Measurements from ENCODE around the gene CTDSP2. TPM values are rescaled to one million over a fixed set of nuclear protein-coding genes. Genes with fewer than 3 reads are reported as not detected.

CTDSP2 gene, protein sequence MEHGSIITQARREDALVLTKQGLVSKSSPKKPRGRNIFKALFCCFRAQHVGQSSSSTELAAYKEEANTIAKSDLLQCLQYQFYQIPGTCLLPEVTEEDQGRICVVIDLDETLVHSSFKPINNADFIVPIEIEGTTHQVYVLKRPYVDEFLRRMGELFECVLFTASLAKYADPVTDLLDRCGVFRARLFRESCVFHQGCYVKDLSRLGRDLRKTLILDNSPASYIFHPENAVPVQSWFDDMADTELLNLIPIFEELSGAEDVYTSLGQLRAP
- 131 TPM for polyA plus RNA-seq
- long read RNA-seq, donor 1, full-length matches to known transcripts: 6 of 6 reads
- long read RNA-seq, donor 1, partial matches to known transcripts: 0 of 6 reads
- long read RNA-seq, donor 1, other reads (novel, unspliced or antisense): 0 of 6 reads
- long read RNA-seq, donor 2, full-length matches to known transcripts: 27 of 46 reads
- long read RNA-seq, donor 2, partial matches to known transcripts: 19 of 46 reads
- long read RNA-seq, donor 2, other reads (novel, unspliced or antisense): 0 of 46 reads
- long read RNA-seq, donor 3: 0 reads
- long read RNA-seq, donor 4, full-length matches to known transcripts: 3 of 8 reads
- long read RNA-seq, donor 4, partial matches to known transcripts: 5 of 8 reads
- long read RNA-seq, donor 4, other reads (novel, unspliced or antisense): 0 of 8 reads
- long read RNA-seq, donor 5, full-length matches to known transcripts: 23 of 23 reads
- long read RNA-seq, donor 5, partial matches to known transcripts: 0 of 23 reads
- long read RNA-seq, donor 5, other reads (novel, unspliced or antisense): 0 of 23 reads
- long read RNA-seq, donor 6, full-length matches to known transcripts: 35 of 46 reads
- long read RNA-seq, donor 6, partial matches to known transcripts: 11 of 46 reads
- long read RNA-seq, donor 6, other reads (novel, unspliced or antisense): 0 of 46 reads
- long read RNA-seq, donor 7, full-length matches to known transcripts: 13 of 13 reads
- long read RNA-seq, donor 7, partial matches to known transcripts: 0 of 13 reads
- long read RNA-seq, donor 7, other reads (novel, unspliced or antisense): 0 of 13 reads
- long read RNA-seq, donor 8, full-length matches to known transcripts: 16 of 36 reads
- long read RNA-seq, donor 8, partial matches to known transcripts: 20 of 36 reads
- long read RNA-seq, donor 8, other reads (novel, unspliced or antisense): 0 of 36 reads
- long read RNA-seq, donor 9, full-length matches to known transcripts: 18 of 23 reads
- long read RNA-seq, donor 9, partial matches to known transcripts: 5 of 23 reads
- long read RNA-seq, donor 9, other reads (novel, unspliced or antisense): 0 of 23 reads
- long read RNA-seq, donor 10, full-length matches to known transcripts: 19 of 26 reads
- long read RNA-seq, donor 10, partial matches to known transcripts: 7 of 26 reads
- long read RNA-seq, donor 10, other reads (novel, unspliced or antisense): 0 of 26 reads
- long read RNA-seq, donor 11, full-length matches to known transcripts: 18 of 23 reads
- long read RNA-seq, donor 11, partial matches to known transcripts: 5 of 23 reads
- long read RNA-seq, donor 11, other reads (novel, unspliced or antisense): 0 of 23 reads

- DNase-seq: peak; percentile 98 to 99
- H3K4me1 ChIP-seq (ENCODE audit: control insufficient read depth, insufficient read depth, low read length): peaks cover 32% of the 10 kb centered on the region
- H3K4me3 ChIP-seq (ENCODE audit: low read length): peak within 1 kb of the TSS; percentile 95
- H3K36me3 ChIP-seq (ENCODE audit: control insufficient read depth, insufficient read depth, low read length): no peaks in the 10 kb centered on the region
- peak within 1 kb of the TSS; percentile 98 for H3K27ac ChIP-seq (ENCODE audit: low read length)
- WGBS (ENCODE audit: insufficient coverage, low lambda C conversion rate): no CpG with 5 or more reads among the region's 58 CpGs
- no peaks in the 10 kb centered on the region for H3K27me3 ChIP-seq (ENCODE audit: control insufficient read depth, insufficient read depth, low read length)
- H3K9me3 ChIP-seq (ENCODE audit: control insufficient read depth, low read depth, low read length): no peaks in the 10 kb centered on the region
Measured at GRCh38 chr12:57846577-57847319, at the start of gene CTDSP2. Gene CTDSP2, minus strand, starts transcription at chr12:57846729. Its CDS starts 294 bp downstream, at chr12:57846435.

DNA sequence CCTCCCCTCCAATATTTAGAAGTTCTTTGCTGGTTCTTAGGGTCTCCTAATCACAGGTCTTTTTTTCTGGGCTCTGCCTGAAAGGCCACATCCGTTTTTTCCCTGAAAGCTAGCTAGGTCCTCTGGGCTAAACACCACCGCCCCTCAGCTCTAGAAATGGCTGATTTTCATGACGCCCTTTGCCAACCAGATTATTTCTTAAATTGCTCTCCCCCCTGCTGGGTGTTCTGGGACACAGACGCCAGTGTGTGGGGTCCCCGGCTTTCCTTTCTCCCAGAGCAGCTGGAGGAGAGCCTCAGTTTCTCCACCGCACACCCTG lies 49.5 kb upstream of the CTDSP2 start:
- H3K36me3 ChIP-seq (ENCODE audit: control insufficient read depth, insufficient read depth, low read length): no peaks in the 10 kb centered on the region
- peaks cover 55% of the 10 kb centered on the region for H3K4me1 ChIP-seq (ENCODE audit: control insufficient read depth, insufficient read depth, low read length)
- 100% methylated on average over 1 of the region's 6 CpGs for WGBS (ENCODE audit: insufficient coverage, low lambda C conversion rate)
- H3K27ac ChIP-seq (ENCODE audit: low read length): peak overlapping the region; percentile 66
- no peaks in the 10 kb centered on the region for H3K27me3 ChIP-seq (ENCODE audit: control insufficient read depth, insufficient read depth, low read length)
- no peaks in the 10 kb centered on the region for H3K9me3 ChIP-seq (ENCODE audit: control insufficient read depth, low read depth, low read length)
- peak overlapping the region; percentile 42 for H3K4me3 ChIP-seq (ENCODE audit: low read length)
- peak in 1 of 2 donors; percentile 31 for DNase-seq

- peaks cover 55% of the 10 kb centered on the region for H3K4me1 ChIP-seq (ENCODE audit: control insufficient read depth, insufficient read depth, low read length)
- WGBS (ENCODE audit: insufficient coverage, low lambda C conversion rate): 90% methylated on average over 2 of the region's 5 CpGs
- no peaks in the 10 kb centered on the region for H3K36me3 ChIP-seq (ENCODE audit: control insufficient read depth, insufficient read depth, low read length)
- no peak overlapping the region for H3K4me3 ChIP-seq (ENCODE audit: low read length)
- peak in 1 of 2 donors; percentile 58 for DNase-seq
- no peaks in the 10 kb centered on the region for H3K9me3 ChIP-seq (ENCODE audit: control insufficient read depth, low read depth, low read length)
- no peaks in the 10 kb centered on the region for H3K27me3 ChIP-seq (ENCODE audit: control insufficient read depth, insufficient read depth, low read length)
- peak overlapping the region; percentile 66 for H3K27ac ChIP-seq (ENCODE audit: low read length)
Measured at GRCh38 chr12:57895389-57896114, 49.0 kb upstream of the CTDSP2 start.

GRCh38 chr12:57894399-57895292 lies 48.1 kb upstream of the CTDSP2 start:
- WGBS (ENCODE audit: insufficient coverage, low lambda C conversion rate): 86% methylated on average over 1 of the region's 6 CpGs
- DNase-seq: peak in 1 of 2 donors; percentile 36
- no peaks in the 10 kb centered on the region for H3K27me3 ChIP-seq (ENCODE audit: control insufficient read depth, insufficient read depth, low read length)

DNA sequence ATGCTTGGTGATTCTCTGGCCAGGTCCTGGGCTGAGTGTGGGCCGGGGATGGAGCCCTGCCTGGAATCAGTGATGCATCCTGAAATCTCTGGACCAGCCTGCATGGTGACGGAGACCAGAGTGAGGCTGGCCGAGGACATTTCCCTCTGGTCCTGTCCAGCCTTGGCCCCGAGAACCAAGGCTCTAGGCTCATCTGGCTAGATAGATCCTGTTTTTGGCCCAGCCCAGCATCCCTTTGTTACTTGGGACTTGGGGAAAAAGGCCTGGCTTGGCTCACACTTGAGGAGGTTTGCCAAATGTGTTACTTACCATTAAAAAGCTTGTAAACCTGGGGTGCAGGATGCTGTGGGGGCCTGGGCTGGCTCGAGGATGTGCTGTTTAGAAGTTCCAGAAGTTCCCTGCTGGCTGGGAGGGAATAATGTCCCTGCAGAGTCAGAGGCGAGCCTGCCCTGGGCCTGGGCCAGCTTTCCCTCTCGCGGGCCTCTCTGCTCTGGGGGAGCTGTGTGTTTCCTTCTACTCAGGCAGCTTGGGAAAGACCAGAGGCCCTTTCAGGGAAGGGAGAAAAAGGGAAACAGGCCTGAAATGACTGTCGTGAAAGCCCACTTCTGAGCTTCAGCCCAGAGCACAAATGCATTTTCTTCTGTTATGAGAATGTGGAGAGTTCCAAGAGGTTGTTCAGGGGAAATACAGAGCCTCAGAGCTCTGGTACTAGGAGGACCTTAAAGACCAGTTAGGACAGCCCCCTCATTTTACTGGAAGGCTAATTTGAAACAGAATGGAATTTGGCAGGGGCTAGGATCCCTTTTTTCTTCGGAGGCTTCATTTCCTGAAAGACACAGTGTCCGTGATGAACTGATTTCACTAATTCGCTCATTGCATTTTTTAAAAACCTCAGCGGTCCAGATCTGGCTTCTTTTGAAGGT lies 47.2 kb upstream of the CTDSP2 start:
- H3K27ac ChIP-seq (ENCODE audit: low read length): peak overlapping the region; percentile 66
- WGBS (ENCODE audit: insufficient coverage, low lambda C conversion rate): no CpG with 5 or more reads among the region's 13 CpGs
- peak overlapping the region; percentile 12 for H3K4me3 ChIP-seq (ENCODE audit: low read length)
- no peaks in the 10 kb centered on the region for H3K36me3 ChIP-seq (ENCODE audit: control insufficient read depth, insufficient read depth, low read length)
- no peaks in the 10 kb centered on the region for H3K9me3 ChIP-seq (ENCODE audit: control insufficient read depth, low read depth, low read length)
- no peaks in the 10 kb centered on the region for H3K27me3 ChIP-seq (ENCODE audit: control insufficient read depth, insufficient read depth, low read length)
- H3K4me1 ChIP-seq (ENCODE audit: control insufficient read depth, insufficient read depth, low read length): peaks cover 68% of the 10 kb centered on the region
- DNase-seq: peak; percentile 92 to 95

More at GRCh38 chr12:57894399-57895292, 48.1 kb upstream of the CTDSP2 start:
- Histone ChIP-seq H3K36me3 (ENCODE audit: control insufficient read depth, insufficient read depth, low read length) (no peaks in the 10 kb centered on the region), H3K4me3 (ENCODE audit: low read length) (peak overlapping the region; percentile 12), H3K9me3 (ENCODE audit: control insufficient read depth, low read depth, low read length) (no peaks in the 10 kb centered on the region), H3K27ac (ENCODE audit: low read length) (peak overlapping the region; percentile 66), H3K4me1 (ENCODE audit: control insufficient read depth, insufficient read depth, low read length) (peaks cover 58% of the 10 kb centered on the region)

- DNase-seq: peak in 1 of 2 donors; percentile 48
- Histone ChIP-seq H3K27ac (ENCODE audit: low read length) (peak overlapping the region; percentile 66), H3K36me3 (ENCODE audit: control insufficient read depth, insufficient read depth, low read length) (no peaks in the 10 kb centered on the region), H3K4me3 (ENCODE audit: low read length) (no peak overlapping the region), H3K9me3 (ENCODE audit: control insufficient read depth, low read depth, low read length) (no peaks in the 10 kb centered on the region), H3K27me3 (ENCODE audit: control insufficient read depth, insufficient read depth, low read length) (no peaks in the 10 kb centered on the region), H3K4me1 (ENCODE audit: control insufficient read depth, insufficient read depth, low read length) (peaks cover 75% of the 10 kb centered on the region)
- 0% methylated on average over 1 of the region's 9 CpGs for WGBS (ENCODE audit: insufficient coverage, low lambda C conversion rate)
Measured at GRCh38 chr12:57892232-57892972, 45.9 kb upstream of the CTDSP2 start.

DNA sequence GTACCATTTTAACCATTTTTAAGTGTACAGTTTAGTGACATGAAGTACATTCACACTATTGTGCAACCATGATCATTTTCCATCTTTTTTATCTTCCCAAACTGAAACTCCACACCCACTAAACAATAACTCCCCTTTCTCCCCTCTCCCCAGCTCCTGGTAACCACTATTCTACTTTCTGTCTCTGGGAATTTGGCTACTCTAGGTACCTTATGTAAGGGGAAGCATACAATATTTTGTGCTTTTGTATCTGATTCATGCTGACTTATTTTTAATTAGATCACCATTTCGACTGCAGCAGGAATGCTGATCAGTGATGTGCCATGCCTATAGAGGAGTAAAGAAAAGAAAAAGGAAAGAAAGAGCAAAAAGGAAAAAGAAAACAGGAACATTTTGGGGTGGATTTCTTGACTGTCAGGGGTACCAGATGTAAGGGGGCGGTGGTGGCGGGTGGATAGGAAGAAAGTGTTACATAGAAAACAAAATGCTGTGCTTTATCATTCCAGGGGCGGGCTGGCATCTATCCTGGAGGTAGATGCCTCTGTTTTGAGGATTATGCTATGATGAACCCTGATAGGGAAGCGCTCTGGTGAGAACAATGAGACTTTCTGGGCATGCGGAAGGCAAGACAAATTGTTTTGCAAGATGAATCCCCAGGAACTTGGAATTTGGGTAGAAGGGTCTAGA lies 45.2 kb upstream of the CTDSP2 start:
- Histone ChIP-seq H3K4me1 (ENCODE audit: control insufficient read depth, insufficient read depth, low read length) (peaks cover 71% of the 10 kb centered on the region), H3K9me3 (ENCODE audit: control insufficient read depth, low read depth, low read length) (no peaks in the 10 kb centered on the region), H3K27ac (ENCODE audit: low read length) (peak overlapping the region; percentile 66), H3K36me3 (ENCODE audit: control insufficient read depth, insufficient read depth, low read length) (no peaks in the 10 kb centered on the region), H3K27me3 (ENCODE audit: control insufficient read depth, insufficient read depth, low read length) (no peaks in the 10 kb centered on the region), H3K4me3 (ENCODE audit: low read length) (no peak overlapping the region)
- WGBS (ENCODE audit: insufficient coverage, low lambda C conversion rate): 94% methylated on average over 3 of the region's 6 CpGs
- DNase-seq: no peak

Data from large intestine (tissue), 12 donors.